HG03103 (cell line): ENCODE data around the gene KRTAP13-3.
A peak's percentile ranks its signal among the peaks of the same experiment; 100 is the strongest.

Experiments
- ATAC-seq: cut with Tn5 transposase; IDR thresholded peaks from one replicate; pipeline ENCODE4 v1.9.1; 2021; ENCODE audit warnings: low read depth; ENCODE audit not compliant: unreplicated experiment

KRTAP13-3 gene

GRCh38 chr21:30425826-30426225 is at the start of gene KRTAP13-3:
Gene KRTAP13-3 (minus strand): TSS chr21:30425926. CDS start chr21:30425912, 14 bp downstream.
- no peak for ATAC-seq

GRCh38 chr21:30468900-30469714 is 43.4 kb upstream of the KRTAP13-3 start:
- ATAC-seq, result no peak

GRCh38 chr21:30463713-30464112 is 38.0 kb upstream of the KRTAP13-3 start:
- no peak for ATAC-seq

DNA sequence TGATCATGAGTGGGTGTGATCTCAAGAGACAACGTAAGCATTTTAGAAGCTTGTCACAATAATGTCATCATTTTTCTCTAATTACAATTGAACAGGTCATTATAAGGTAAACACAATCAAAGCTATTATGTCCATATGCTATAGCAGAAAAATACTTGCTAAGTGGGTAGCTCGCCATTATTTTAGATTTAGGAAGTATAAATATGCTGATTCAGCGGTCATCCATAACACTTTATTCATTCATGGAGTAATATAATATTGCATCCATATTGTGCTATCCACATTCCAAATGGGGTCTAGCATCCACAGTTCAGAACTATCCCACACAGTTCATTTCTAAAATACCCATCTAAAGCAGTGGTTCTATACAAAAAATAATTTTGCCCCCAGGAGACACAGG is 22.8 kb upstream of the KRTAP13-3 start:
- ATAC-seq, result no peak

DNA sequence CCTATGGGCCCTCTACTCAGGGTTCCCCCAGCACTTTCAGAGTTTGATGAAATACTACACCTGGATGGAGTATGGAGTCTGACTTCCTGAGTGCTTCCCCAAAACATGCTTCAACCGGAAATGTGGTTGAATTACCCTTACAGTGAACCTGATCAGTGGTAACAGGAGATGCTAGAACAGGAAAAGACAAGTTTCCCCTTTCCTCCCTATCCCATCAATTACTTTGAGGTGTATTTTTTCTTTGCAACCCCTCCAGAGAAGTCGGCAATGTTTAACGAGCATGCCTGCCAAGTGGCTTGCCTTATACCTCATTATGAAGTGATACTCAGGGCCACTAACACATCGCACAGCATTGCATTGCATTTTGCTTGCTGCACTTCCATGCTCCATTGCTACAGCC is 21.3 kb upstream of the KRTAP13-3 start:
- no peak for ATAC-seq

DNA sequence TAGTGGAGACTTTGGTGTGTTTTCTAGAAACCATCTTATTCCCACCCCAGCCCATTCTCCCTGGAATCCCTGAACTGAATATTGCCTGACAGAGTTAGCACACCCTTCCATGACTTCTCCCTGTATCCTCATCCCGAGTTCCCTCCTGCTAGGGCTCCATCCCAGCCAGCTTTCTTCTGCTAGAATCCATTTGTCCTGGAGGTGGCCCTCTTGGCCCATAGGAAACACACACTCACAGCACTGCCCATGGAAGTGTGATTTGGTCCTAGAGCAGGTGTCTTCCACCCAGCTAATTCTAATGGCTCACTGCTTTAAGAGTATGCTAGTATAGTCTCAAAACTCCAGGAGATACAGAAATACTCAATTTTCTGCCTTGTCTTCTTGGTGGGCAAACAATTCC is 18.5 kb upstream of the KRTAP13-3 start:
- ATAC-seq, result no peak

- ATAC-seq, result no peak
Measured at GRCh38 chr21:30443226-30443625, 17.5 kb upstream of the KRTAP13-3 start.

GRCh38 chr21:30439975-30440374 is 14.2 kb upstream of the KRTAP13-3 start, which contains the start of gene KRTAP15-1:
Gene KRTAP15-1 (plus strand): TSS chr21:30440275. CDS start chr21:30440328, 53 bp downstream.
- ATAC-seq, result no peak

DNA sequence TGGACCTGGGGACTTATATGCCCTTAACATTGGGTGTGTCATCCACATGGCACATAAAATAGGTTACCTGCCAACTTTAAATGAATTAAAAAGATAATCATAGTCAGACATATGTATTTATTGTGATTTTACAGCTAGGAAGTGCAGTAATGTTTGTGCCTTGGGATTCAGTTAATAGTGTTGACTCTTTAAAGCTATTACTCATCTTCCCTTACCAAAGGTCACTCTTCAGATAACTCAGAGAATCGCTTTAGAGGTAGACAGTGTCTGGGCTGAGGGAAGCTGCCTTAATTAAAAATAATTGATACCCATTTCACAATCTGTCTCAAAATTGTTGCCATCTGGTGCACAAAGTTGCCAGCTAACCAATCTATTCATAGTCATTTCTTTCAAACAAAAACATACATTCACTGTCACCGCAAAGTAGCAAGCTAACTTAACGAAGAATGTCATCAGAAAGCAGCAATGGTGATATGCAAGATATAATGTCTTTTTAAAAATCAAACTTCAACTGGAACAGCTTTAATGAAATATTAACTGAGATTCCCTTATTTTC is 11.4 kb upstream of the KRTAP13-3 start:
- ATAC-seq, result no peak

- peak; percentile 74 for ATAC-seq
Measured at GRCh38 chr21:30434033-30434631, 8.4 kb upstream of the KRTAP13-3 start.

- no peak for ATAC-seq
Measured at GRCh38 chr21:30430170-30430655, 4.5 kb upstream of the KRTAP13-3 start, which contains the start of gene KRTAP13-4. Gene KRTAP13-4 (plus strand): TSS chr21:30430220. CDS start chr21:30430276, 56 bp downstream.

GRCh38 chr21:30426731-30427130 is 1.0 kb upstream of the KRTAP13-3 start:
- no peak for ATAC-seq

DNA sequence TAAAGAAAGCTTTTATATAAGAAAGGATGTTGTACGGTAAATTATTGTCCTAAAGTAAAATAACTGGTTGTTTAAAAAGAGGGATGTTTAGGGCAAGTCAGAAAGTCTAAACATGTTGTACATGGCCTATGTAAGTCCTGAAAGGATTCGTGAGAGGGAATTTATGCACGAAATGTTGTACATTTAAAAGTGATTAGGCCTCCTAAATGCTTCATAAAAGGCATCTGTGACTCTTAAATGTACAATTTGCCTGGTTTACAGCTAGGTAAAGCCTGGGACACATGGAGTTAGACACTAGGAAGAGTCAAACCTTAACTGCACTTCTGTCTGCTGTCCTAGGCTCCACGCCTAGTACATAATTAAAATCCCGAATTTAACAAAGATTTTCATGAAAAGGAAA is 9.7 kb downstream of the KRTAP13-3 start:
- no peak for ATAC-seq

DNA sequence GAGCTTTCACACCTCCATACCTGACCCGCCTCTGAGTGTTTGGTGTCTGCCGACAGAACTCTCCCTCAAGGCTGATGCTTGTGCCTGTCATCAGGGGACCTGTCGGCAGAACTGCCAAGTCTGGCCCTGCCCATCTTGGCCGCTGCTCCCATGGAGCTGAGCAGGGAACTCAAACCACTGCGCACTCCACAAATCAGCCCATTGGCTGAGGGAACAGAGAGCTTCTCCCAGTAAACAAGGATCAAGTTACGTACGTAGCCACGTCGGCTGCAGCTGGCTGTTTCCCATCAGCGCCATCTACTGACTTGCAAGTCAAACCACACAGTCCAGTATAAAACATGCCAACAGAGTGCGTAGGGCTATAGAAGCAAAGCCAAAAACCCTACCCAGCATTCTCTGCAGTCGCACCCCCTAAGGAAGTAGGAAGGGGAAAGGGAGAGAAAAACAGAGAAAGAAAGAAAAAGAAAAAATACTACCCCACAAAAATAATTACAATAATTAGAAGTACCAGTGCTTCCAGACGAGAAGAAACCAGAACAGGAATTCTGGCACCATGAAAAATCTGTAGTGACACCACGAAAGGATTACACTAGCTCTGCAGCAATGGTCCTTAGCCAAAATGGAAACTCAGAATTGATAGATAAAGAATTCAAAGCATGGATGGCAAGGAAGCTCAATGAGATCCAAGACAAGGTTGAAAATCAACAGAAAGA is 16.8 kb downstream of the KRTAP13-3 start:
- ATAC-seq, result no peak

DNA sequence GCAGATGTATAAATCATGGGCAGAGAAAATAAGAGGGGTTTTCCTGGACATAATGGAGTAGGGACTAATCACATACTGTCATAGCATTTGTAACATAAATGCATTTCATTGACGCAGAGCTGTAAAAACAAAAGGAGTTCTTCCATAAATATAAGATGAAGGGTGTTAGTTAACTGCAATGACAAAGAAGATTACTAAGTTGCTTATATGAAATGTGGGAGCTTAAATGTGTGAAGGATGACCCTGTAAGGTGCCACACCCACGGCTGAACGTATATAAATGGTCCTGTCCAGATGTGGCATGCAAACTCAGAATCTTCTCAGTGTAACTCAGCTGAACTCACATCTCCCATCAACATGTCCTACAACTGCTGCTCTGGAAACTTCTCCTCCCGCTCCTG is 30.0 kb downstream of the KRTAP13-3 start, which contains the start of gene KRTAP13-1:
Gene KRTAP13-1, plus strand, starts transcription at position 301 of the 400 bp plus-strand sequence. Its CDS starts 56 bp downstream, at position 357.
- ATAC-seq, result no peak

- ATAC-seq, result no peak
Measured at GRCh38 chr21:30391492-30392025, 34.2 kb downstream of the KRTAP13-3 start.

DNA sequence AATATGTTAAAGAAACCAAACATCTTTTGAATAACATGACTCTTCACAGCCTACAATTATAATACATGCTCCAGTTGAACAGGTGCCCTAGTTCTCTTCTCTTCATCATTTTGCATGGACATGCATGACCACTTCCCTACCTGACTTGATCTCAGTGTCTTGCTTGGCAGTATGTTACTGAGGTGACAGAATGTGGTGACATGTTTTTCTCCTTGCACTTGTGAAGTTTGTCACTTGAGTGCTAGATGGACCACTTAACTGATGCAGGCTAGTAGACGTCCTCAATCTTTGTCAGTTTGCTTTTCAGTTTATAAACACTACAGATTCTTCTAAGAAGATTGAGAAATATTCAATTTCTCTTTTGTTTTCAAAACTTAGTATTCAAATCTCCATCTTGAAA is 43.5 kb downstream of the KRTAP13-3 start:
- no peak for ATAC-seq
